Measurements from ENCODE around the gene SYCE1. TPM values are rescaled to one million over a fixed set of nuclear protein-coding genes. Genes with fewer than 3 reads are reported as not detected.
"Not testable (repeated sequence)": the region's sequence is repeated elsewhere in the genome, so short reads cannot be mapped to it uniquely, and the experiment has no call there.

The SYCE1 gene
- polyA plus RNA-seq, 1 donor (not counting 4 experiments of a cell fraction or from before 2014, with no cell fraction given) = not detected

DNA sequence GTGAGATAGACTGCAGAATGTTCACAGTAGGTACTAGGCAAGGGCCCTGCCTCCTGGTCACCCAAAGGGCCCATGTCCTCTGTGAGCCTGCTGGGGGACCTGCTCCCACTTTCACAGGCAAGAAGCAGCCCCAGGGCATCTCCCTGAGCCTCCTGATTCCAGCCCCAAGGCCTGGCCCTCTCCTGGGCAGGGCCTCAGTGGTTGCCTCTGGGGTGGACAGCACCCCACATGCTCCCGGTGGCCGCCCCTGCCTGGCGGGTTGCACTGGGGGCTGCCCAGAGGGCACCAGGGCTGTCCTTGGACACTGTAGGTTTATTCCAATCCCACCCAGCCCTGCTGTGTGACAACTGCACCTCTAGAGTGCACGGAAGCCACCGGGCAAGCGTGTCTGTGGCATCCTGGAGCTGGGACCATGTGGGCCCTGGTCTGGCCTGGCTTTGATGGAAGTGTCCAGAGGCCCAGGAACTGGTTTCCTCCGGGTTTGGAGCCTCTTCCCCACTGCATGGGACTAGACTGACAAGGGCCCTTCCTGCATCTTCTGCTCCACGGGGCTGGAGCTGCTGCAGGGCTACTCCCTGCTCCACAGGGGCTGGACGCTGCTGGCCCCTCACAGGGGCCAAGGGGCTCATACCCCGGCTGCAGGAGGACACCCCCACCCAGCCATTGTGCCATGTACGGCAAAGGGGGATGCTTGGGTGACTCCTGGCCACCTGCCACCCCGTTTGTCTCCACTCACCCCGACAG is 25.0 kb upstream of the SYCE1 start:
- no peaks in the 10 kb centered on the region for H3K9me1 ChIP-seq (ENCODE audit: control insufficient read depth, extremely low read depth, insufficient read depth, low read length)
- H3K27ac ChIP-seq (ENCODE audit: control insufficient read depth, insufficient read depth, low read length) = no peak overlapping the region
- no peaks in the 10 kb centered on the region for H4K20me1 ChIP-seq (ENCODE audit: control insufficient read depth, extremely low read depth, insufficient read depth, low read length)
- H3K4me1 ChIP-seq (ENCODE audit: control insufficient read depth, extremely low read depth, insufficient read depth, low read length) = no peaks in the 10 kb centered on the region
- no peak overlapping the region for H3K4me3 ChIP-seq (ENCODE audit: control insufficient read depth in 2 of 3, extremely low read depth in 1 of 3, insufficient read depth in 2 of 3, low read depth in 1 of 3, low read length in 3 of 3)
- dilution Hi-C loops (cut with MboI; ENCODE audit: extremely low pct_ligation_motif_present, low sequenced_read_pairs) = no loop called here
- no peak overlapping the region for H3K4me2 ChIP-seq (ENCODE audit: control insufficient read depth, extremely low read depth, insufficient read depth, low read depth, low read length)
- DNase-seq (ENCODE audit: low read depth, low spot score) = no peak
- no peaks in the 10 kb centered on the region for H3K79me2 ChIP-seq (ENCODE audit: control insufficient read depth, insufficient read depth, low read length)
- H3K9me3 ChIP-seq (ENCODE audit: control insufficient read depth, low read depth, low read length) = no peaks in the 10 kb centered on the region
- no peak for FAIRE-seq
- H3K27me3 ChIP-seq (ENCODE audit: control insufficient read depth, extremely low read depth, insufficient read depth, low read length) = no peaks in the 10 kb centered on the region
- no peak for TF ChIP-seq EZH2 (IDR thresholded peaks at IDR 0.05; ENCODE audit: low read length)
- TF ChIP-seq, protein P1, sequence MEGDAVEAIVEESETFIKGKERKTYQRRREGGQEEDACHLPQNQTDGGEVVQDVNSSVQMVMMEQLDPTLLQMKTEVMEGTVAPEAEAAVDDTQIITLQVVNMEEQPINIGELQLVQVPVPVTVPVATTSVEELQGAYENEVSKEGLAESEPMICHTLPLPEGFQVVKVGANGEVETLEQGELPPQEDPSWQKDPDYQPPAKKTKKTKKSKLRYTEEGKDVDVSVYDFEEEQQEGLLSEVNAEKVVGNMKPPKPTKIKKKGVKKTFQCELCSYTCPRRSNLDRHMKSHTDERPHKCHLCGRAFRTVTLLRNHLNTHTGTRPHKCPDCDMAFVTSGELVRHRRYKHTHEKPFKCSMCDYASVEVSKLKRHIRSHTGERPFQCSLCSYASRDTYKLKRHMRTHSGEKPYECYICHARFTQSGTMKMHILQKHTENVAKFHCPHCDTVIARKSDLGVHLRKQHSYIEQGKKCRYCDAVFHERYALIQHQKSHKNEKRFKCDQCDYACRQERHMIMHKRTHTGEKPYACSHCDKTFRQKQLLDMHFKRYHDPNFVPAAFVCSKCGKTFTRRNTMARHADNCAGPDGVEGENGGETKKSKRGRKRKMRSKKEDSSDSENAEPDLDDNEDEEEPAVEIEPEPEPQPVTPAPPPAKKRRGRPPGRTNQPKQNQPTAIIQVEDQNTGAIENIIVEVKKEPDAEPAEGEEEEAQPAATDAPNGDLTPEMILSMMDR (optimal IDR thresholded peaks at IDR 0.05 in 1 of 3, IDR thresholded peaks at IDR 0.05 in 1 of 3, conservative IDR thresholded peaks at IDR 0.05 in 1 of 3; ENCODE audit: extremely low read depth in 1 of 3, insufficient read depth in 2 of 3, low read length in 3 of 3) = no peak
- no peak overlapping the region for H3K9ac ChIP-seq (ENCODE audit: control insufficient read depth, extremely low read depth, insufficient read depth, low read length)
- no peaks in the 10 kb centered on the region for H3K36me3 ChIP-seq (ENCODE audit: control insufficient read depth in 2 of 2, extremely low read depth in 1 of 2, insufficient read depth in 2 of 2, low read length in 2 of 2)
- no peak overlapping the region for H2AFZ ChIP-seq (ENCODE audit: control insufficient read depth, low read length)

- FAIRE-seq; H3K9me3 ChIP-seq (ENCODE audit: control insufficient read depth, low read depth, low read length); dilution Hi-C loops (cut with MboI; ENCODE audit: extremely low pct_ligation_motif_present, low sequenced_read_pairs); H2AFZ ChIP-seq (ENCODE audit: control insufficient read depth, low read length); H3K27ac ChIP-seq (ENCODE audit: control insufficient read depth, insufficient read depth, low read length); H3K4me3 ChIP-seq (ENCODE audit: control insufficient read depth in 2 of 3, extremely low read depth in 1 of 3, insufficient read depth in 2 of 3, low read depth in 1 of 3, low read length in 3 of 3); H3K79me2 ChIP-seq (ENCODE audit: control insufficient read depth, insufficient read depth, low read length); DNase-seq (ENCODE audit: low read depth, low spot score); H3K4me1 ChIP-seq (ENCODE audit: control insufficient read depth, extremely low read depth, insufficient read depth, low read length); H4K20me1 ChIP-seq (ENCODE audit: control insufficient read depth, extremely low read depth, insufficient read depth, low read length); H3K4me2 ChIP-seq (ENCODE audit: control insufficient read depth, extremely low read depth, insufficient read depth, low read depth, low read length); H3K36me3 ChIP-seq (ENCODE audit: control insufficient read depth in 2 of 2, extremely low read depth in 1 of 2, insufficient read depth in 2 of 2, low read length in 2 of 2); H3K9me1 ChIP-seq (ENCODE audit: control insufficient read depth, extremely low read depth, insufficient read depth, low read length); H3K9ac ChIP-seq (ENCODE audit: control insufficient read depth, extremely low read depth, insufficient read depth, low read length); H3K27me3 ChIP-seq (ENCODE audit: control insufficient read depth, extremely low read depth, insufficient read depth, low read length): not testable (repeated sequence)
Measured at GRCh38 chr10:133577037-133577436, 11.7 kb upstream of the SYCE1 start.

GRCh38 chr10:133573460-133573859 is 8.1 kb upstream of the SYCE1 start:
- H3K4me2 ChIP-seq (ENCODE audit: control insufficient read depth, extremely low read depth, insufficient read depth, low read depth, low read length); dilution Hi-C loops (cut with MboI; ENCODE audit: extremely low pct_ligation_motif_present, low sequenced_read_pairs); H3K79me2 ChIP-seq (ENCODE audit: control insufficient read depth, insufficient read depth, low read length); H3K9ac ChIP-seq (ENCODE audit: control insufficient read depth, extremely low read depth, insufficient read depth, low read length); FAIRE-seq; H2AFZ ChIP-seq (ENCODE audit: control insufficient read depth, low read length); H3K4me3 ChIP-seq (ENCODE audit: control insufficient read depth in 2 of 3, extremely low read depth in 1 of 3, insufficient read depth in 2 of 3, low read depth in 1 of 3, low read length in 3 of 3); H4K20me1 ChIP-seq (ENCODE audit: control insufficient read depth, extremely low read depth, insufficient read depth, low read length); H3K36me3 ChIP-seq (ENCODE audit: control insufficient read depth in 2 of 2, extremely low read depth in 1 of 2, insufficient read depth in 2 of 2, low read length in 2 of 2); H3K4me1 ChIP-seq (ENCODE audit: control insufficient read depth, extremely low read depth, insufficient read depth, low read length); H3K9me1 ChIP-seq (ENCODE audit: control insufficient read depth, extremely low read depth, insufficient read depth, low read length); DNase-seq (ENCODE audit: low read depth, low spot score); H3K27me3 ChIP-seq (ENCODE audit: control insufficient read depth, extremely low read depth, insufficient read depth, low read length); H3K9me3 ChIP-seq (ENCODE audit: control insufficient read depth, low read depth, low read length); H3K27ac ChIP-seq (ENCODE audit: control insufficient read depth, insufficient read depth, low read length): not testable (repeated sequence)

DNA sequence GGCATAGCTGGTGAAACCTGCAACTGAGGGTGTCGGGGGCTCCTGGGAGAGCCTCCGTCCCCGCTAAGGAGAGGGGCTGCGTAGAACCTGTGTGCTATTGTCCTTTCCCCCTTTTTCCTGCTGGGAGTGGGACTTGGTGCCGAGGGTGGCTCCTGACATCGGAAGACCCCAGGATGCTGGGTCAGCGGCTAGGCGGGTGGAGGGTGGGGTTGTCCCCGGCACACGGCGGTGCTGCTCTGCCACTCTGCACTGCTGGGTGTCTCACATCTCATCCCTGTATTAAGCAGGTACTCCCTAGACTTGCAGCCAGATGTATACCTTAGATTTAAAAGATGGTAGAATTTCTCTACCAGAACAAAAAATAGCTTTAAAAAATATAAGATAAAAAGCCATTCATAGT is 6.7 kb upstream of the SYCE1 start:
- H3K27me3 ChIP-seq (ENCODE audit: control insufficient read depth, extremely low read depth, insufficient read depth, low read length); H3K4me1 ChIP-seq (ENCODE audit: control insufficient read depth, extremely low read depth, insufficient read depth, low read length); H3K9me3 ChIP-seq (ENCODE audit: control insufficient read depth, low read depth, low read length); DNase-seq (ENCODE audit: low read depth, low spot score); H3K79me2 ChIP-seq (ENCODE audit: control insufficient read depth, insufficient read depth, low read length); H3K4me2 ChIP-seq (ENCODE audit: control insufficient read depth, extremely low read depth, insufficient read depth, low read depth, low read length); H3K36me3 ChIP-seq (ENCODE audit: control insufficient read depth in 2 of 2, extremely low read depth in 1 of 2, insufficient read depth in 2 of 2, low read length in 2 of 2); H3K9ac ChIP-seq (ENCODE audit: control insufficient read depth, extremely low read depth, insufficient read depth, low read length); H4K20me1 ChIP-seq (ENCODE audit: control insufficient read depth, extremely low read depth, insufficient read depth, low read length); dilution Hi-C loops (cut with MboI; ENCODE audit: extremely low pct_ligation_motif_present, low sequenced_read_pairs); H3K27ac ChIP-seq (ENCODE audit: control insufficient read depth, insufficient read depth, low read length); H2AFZ ChIP-seq (ENCODE audit: control insufficient read depth, low read length); FAIRE-seq; H3K9me1 ChIP-seq (ENCODE audit: control insufficient read depth, extremely low read depth, insufficient read depth, low read length); H3K4me3 ChIP-seq (ENCODE audit: control insufficient read depth in 2 of 3, extremely low read depth in 1 of 3, insufficient read depth in 2 of 3, low read depth in 1 of 3, low read length in 3 of 3): not testable (repeated sequence)
